ENCODE data around the gene PRR15L.

The PRR15L gene

GRCh38 chr17:47959825-47960655 is 2.4 kb upstream of the PRR15L start:
- no peak for DNase-seq (ENCODE audit: low read depth in 2 of 2)

GRCh38 chr17:47956791-47957590 is 692 bp downstream of the PRR15L start:
- DNase-seq (ENCODE audit: low read depth in 2 of 2): no peak

GRCh38 chr17:47955497-47956461 is 1.9 kb downstream of the PRR15L start:
- DNase-seq (ENCODE audit: low read depth in 2 of 2): no peak

DNA sequence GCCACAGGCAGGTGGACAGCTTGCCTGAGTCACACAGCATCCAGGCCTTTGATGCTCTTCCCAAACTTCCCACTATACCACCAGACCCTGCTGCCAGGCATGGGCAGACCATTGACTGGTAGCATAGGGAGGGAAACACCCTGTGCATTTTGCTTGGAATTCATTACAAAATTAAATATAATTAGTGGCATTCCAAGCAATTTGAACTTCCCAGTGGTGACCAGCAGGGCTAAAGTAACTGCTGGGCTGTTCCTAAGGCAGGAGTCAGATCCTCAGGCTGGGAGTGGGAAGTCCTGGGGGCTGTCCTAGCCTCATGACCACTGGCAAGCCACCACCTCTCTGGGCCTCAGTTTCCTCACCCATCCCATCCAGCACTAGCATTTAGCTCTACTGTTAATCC is 3.8 kb downstream of the PRR15L start:
- DNase-seq (ENCODE audit: low read depth in 2 of 2): no peak

GRCh38 chr17:47952171-47953021 is 5.3 kb downstream of the PRR15L start:
- DNase-seq (ENCODE audit: low read depth in 2 of 2): no peak

DNA sequence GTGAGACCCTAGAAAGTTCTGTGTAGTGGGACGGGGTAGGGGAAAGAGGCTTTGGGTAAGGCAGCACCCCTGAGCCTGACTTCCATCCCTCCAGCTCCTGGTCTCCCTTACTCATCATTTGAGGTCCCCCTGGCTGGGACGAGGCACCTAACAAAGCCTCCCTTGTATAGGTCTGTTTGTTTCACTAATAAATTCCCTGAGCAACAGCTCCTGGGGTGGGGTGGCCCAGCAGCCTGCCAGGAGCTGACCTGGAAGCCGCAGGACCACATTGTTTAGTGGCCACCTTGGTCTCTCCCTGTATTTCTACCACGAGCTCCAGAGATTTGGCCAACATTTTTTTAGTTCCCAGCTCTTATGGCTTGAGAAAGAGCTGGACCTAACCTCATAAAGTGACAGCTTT is 7.2 kb downstream of the PRR15L start:
- no peak for DNase-seq (ENCODE audit: low read depth in 2 of 2)

DNA sequence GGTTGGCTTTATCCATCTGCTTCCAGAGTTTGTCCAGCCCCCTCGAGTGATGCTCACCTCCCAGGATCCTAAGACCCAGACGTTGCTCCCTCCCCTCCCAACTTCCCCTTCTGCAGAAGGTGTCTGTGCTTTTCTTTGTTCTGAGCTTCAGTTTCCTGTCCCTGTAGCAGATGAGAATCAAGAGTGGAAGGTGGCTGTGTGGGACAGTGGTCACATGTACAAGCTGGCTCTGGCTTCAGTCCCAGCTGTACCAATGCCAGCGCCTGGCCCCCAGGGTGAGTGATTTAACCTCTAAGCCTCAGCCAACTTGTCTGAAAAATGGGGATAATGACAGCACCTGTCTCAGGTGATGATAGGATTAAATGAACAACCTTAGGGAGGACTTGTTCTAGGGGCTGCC is 7.7 kb downstream of the PRR15L start:
- no peak for DNase-seq (ENCODE audit: low read depth in 2 of 2)

DNA sequence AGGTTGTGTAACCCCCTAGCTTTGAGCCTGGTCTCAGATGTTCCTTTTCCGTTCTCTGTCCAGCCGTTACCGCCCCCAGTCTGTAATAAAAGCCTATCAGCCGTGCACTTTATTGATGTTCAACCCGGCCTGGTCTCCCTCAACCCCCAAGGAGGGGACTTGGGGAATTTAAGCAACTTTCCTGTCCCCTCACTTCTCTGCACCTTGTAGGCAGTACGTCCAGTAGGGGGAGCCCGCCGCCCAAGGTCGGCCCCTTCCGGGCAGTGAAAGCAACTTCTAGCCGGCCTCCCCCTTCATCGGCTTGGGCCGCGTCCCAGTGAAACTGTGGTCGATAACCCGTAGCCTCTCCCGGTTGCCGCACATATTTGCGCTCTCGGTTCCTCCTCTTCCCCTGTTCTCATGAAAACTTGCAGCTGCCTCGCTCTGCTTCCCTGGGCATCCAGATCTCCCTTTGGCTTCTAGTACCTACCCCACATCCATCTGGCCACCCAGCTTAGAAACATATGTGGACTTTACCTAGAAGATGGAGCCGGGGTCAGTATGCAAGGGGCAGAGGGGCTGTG is 8.4 kb downstream of the PRR15L start:
- peak; percentile 78 to 81 for DNase-seq (ENCODE audit: low read depth in 2 of 2)

- DNase-seq (ENCODE audit: low read depth in 2 of 2): no peak
Observed at GRCh38 chr17:47948706-47949196, 8.9 kb downstream of the PRR15L start.

- peak; percentile 68 to 77 for DNase-seq (ENCODE audit: low read depth in 2 of 2)
Observed at GRCh38 chr17:47946929-47947397, 10.7 kb downstream of the PRR15L start.

- DNase-seq (ENCODE audit: low read depth in 2 of 2): no peak
Observed at GRCh38 chr17:47946516-47946915, 11.2 kb downstream of the PRR15L start.

DNA sequence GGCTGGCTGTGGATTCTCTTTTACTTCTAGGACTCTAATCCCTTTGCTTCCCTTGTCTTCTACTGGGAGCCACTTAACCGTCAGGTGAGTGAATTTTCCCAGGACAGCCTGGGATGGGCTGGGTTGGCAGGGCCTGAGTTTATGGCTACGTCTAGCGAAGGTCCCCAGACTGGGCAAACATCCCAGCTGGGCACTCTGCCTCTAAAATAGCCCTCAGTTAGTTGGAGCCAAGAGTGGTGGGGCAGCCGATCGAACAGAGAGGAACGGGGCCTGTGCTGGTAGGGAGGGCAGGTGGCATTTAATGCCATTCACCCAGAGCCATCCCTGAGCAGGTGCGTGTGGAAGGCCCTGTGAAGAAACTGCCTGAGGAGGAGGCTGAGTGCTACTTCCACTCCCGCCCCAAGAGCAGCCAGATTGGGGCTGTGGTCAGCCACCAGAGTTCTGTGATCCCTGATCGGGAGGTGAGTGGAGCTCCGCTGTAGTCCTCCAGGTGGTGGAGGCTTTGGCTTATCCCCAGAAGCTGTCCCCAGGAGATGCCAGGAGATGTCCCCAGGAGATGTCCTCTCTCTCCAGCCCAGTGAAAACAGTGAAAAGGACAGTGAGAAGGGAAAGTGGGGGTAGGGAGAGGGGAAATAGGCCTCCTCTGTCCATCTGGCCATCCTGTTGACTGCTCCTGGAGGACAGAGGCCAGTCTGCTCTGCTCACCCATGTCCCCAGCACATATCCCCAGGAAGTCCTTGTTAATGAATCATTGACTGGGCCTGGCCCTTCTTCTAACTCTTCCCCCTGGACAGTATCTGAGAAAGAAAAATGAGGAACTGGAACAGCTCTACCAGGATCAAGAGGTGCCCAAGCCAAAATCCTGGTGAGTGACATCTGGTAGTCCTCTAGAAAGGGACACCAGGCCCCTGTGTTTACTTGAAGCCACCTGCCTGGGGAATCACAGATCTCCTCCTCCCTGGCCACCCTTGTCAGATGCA is 11.9 kb downstream of the PRR15L start:
- DNase-seq (ENCODE audit: low read depth in 2 of 2): no peak

DNA sequence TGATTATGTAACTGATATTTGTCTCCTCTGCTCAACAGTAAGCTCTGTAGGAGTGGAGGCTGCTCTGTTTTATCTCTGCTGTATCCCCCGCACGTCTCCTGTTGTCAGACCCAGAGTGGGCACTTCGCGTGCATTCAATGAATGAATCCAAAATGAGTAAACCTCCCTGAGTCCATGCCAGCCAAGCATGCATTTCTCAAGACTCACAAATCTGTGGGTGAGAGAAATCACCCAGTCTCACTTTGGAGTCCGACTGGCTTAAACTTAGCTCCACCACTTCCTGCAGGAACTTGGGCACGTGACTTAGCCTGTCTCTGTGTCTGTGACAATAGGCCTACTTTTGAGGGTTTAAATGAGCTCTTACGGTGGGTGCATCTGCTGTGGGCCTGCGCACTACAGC is 12.6 kb downstream of the PRR15L start:
- DNase-seq (ENCODE audit: low read depth in 2 of 2): no peak

DNA sequence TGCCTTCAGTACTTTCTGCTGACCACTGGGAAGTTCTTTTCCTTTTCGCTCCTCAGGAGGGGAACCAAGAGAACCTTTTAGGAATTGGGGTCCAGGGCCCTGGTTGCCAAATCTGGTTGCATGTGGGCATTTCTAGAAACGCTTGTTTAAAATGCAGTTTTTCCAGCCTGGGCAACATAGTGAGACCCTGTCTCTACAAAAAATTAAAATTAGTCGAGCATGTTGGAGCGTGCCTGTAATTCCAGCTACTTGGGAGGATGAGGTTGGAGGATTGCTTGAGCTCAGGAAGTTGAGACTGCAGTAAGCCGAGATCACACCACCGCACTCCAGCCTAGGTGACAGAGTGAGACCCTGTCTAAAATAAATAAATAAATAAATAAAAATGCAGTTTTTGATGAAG is 15.1 kb downstream of the PRR15L start:
- no peak for DNase-seq (ENCODE audit: low read depth in 2 of 2)

- DNase-seq (ENCODE audit: low read depth in 2 of 2): no peak
Observed at GRCh38 chr17:47942096-47942510, 15.6 kb downstream of the PRR15L start.

GRCh38 chr17:47941246-47942095 is 16.2 kb downstream of the PRR15L start, which contains the start of gene PNPO:
PNPO (plus strand) TSS chr17:47941571; CDS start chr17:47941676, 105 bp downstream.
- peak; percentile 89 to 95 for DNase-seq (ENCODE audit: low read depth in 2 of 2)

DNA sequence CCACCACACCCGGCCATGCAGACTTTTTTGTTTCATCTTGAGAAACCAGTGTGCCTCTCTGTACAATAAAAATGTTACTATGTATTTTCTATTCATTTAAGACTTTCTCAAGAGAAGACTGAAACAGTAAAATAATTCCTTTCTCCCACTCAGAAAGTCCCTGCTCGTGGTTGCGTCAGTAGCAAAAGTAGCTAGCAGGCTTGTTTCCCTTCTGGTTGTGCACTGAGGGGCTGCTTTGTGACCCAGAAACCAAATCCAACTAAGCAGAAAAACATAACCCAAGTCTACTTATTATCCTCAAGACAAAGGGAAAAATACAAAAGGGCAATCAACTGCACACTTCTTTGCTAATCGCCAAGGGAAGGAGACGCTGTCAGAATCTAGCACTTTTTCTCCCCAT is 19.7 kb downstream of the PRR15L start:
- no peak for DNase-seq (ENCODE audit: low read depth in 2 of 2)

- no peak for DNase-seq (ENCODE audit: low read depth in 2 of 2)
Observed at GRCh38 chr17:47935961-47936360, 21.7 kb downstream of the PRR15L start.
